ENCODE data around the gene PAFAH2. TPM values are rescaled to one million over a fixed set of nuclear protein-coding genes. Genes with fewer than 3 reads are reported as not detected.

Gene PAFAH2
- total RNA-seq, 1 experiment from 2014 or later, result 7.9 TPM

DNA sequence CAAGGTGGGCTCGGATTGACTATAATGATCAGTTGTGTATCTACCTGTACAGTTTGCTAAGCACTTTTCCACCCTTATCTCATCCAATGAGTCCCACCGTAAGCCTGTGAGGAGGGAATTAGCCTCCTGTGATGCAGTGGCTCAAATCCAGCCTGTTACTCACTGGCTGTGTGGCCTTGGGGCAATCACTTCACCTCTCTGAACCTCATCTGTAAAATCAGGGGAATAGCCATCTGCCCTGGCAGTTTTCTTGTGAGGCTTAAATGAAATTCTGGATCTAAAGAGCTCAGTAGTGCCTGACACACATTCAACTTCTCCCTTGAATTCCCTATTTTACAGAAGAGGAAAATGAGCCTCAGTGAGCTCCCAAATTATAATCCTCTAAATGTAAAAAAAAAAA, 16.3 kb upstream of the PAFAH2 start:
- H3K27me3 ChIP-seq (replicated peaks), result no peaks in the 10 kb centered on the region
- H3K36me3 ChIP-seq, result no peaks in the 10 kb centered on the region
- H3K9me3 ChIP-seq (replicated peaks), result no peaks in the 10 kb centered on the region
- no peaks in the 10 kb centered on the region for H3K4me1 ChIP-seq (replicated peaks)
- no peak overlapping the region for H3K27ac ChIP-seq
- DNase-seq (ENCODE audit: low read depth in 1 of 2, low spot score in 2 of 2), result no peak
- H3K4me3 ChIP-seq, result no peak overlapping the region

DNA sequence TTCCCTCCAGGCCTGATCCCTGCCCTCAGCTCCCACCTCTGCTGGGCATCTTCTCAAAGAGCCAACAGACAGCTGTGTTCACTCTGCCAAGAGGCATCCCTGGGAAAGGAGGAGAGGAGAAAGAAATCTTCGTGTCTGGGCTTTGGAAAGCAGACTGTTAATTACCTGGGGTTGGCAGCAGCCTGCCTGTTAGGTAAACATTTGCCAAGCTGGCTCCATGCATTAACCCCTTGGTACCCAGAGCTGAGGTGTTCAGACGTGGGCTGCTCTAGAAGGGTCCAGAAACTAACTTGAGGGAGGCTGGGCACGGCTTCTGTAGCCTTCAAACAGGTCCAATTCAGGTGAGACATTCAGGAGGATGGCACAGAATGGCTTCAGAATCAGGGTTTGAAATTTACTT, 15.0 kb upstream of the PAFAH2 start:
- Histone ChIP-seq H3K9me3 (replicated peaks) (no peaks in the 10 kb centered on the region), H3K4me1 (replicated peaks) (no peaks in the 10 kb centered on the region), H3K36me3 (no peaks in the 10 kb centered on the region), H3K27me3 (replicated peaks) (no peaks in the 10 kb centered on the region), H3K4me3 (no peak overlapping the region), H3K27ac (no peak overlapping the region)
- no peak for DNase-seq (ENCODE audit: low read depth in 1 of 2, low spot score in 2 of 2)

DNA sequence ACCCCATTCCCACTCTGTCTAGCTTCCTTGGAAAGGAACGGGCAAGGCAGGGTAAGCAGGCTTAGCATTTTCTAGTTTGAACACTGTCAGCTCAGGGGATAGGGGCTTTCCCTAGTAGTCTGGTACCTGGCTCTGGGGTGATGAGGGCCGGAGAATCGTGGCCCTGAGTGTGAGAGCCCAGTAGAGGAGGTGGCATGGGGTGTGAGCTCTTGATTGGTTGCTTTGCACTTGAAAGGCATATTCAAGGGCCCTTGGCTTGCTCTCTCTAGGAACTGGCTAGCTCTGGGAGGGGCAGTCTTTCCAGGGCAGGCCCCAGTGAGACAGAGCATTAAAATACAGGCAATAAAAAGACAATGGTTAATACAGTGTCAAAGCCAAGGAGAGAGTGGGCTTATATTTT, 13.0 kb upstream of the PAFAH2 start:
- Histone ChIP-seq H3K36me3 (no peaks in the 10 kb centered on the region), H3K9me3 (replicated peaks) (no peaks in the 10 kb centered on the region), H3K27ac (no peak overlapping the region), H3K4me3 (no peak overlapping the region), H3K27me3 (replicated peaks) (no peaks in the 10 kb centered on the region), H3K4me1 (replicated peaks) (no peaks in the 10 kb centered on the region)
- DNase-seq (ENCODE audit: low read depth in 1 of 2, low spot score in 2 of 2), result no peak

DNA sequence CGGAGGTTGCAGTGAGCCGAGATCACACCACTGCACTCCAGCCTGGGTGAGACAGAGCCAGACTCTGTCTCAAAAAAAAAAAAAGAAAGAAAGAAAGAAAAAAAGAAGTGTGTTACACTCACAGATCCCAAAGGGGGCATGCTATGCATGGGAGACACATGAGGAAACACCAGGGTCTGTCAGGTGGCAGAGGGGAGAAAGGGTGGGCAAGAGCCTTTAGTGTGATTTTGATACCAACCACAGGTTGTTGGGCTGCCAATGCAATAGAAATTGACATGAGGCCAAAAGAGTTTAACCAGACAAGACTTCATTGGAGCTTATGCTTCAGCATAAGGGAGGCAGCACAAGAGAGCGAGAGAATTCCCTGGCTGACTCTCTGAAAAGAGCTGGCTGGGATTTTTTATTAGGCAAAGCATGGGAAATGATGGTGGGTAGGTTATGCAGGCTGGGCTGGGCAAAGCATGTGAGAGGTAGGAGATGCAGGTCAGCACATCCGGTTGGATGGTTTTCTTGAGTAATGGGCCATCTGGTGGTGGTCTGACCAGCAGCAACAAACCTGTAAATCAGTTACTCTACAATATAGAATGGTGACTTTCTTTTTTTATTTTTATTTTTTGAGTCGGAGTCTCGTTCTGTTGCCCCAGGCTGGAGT, 12.1 kb upstream of the PAFAH2 start:
- Histone ChIP-seq H3K27me3 (replicated peaks) (no peaks in the 10 kb centered on the region), H3K4me3 (no peak overlapping the region), H3K9me3 (replicated peaks) (no peaks in the 10 kb centered on the region), H3K4me1 (replicated peaks) (no peaks in the 10 kb centered on the region), H3K27ac (no peak overlapping the region), H3K36me3 (no peaks in the 10 kb centered on the region)
- DNase-seq (ENCODE audit: low read depth in 1 of 2, low spot score in 2 of 2), result no peak

DNA sequence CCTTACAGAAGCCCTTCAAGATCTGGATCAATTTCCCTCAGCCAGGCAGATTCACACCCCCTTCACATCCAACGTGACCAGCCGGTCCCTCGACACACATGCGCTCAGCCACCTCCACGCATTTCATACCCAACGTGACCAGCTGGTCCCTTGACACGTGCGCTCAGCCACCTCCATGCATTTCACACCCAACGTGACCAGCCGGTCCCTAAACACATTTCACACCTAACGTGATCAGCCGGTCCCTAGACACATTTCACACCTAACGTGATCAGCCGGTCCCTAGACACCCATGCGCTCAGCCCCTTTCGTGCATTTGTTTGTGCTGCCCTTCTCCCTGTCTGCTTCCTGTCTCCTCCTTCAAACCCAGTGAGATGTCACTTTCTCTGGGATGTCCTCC, 8.8 kb upstream of the PAFAH2 start:
- no peak for DNase-seq (ENCODE audit: low read depth in 1 of 2, low spot score in 2 of 2)
- H3K4me3 ChIP-seq, result no peak overlapping the region

DNA sequence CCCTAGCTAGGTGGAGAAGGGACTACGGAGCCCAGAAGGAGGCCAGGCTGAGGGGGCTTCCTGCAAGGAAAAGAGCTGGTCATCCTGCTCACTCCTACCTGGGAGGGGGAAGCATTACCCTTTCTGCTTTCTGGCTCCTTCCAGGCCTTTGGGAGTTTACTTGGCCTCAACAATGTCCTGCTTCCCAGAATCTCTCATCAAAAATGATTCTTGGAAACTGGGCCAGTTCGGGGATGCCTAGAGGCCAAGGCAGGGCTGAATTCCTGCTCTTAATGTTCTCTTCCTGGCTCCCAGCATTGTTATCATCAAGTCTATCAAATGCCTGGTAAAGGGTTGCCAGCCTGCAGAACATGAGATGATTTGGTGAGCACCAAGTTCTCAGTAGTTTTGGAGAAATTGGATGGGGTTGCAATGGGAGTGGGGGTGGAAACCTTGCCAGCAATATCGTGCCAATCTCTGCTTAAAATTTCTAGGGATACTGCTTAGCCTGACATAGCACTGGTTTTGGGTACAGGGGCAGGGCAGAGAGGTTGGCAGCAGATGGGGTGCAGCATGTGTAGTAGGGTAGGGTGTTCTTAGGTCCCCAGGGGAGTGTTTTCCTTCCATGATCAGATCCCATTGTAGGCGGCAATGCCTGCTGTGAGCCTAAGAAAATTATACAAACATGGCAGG, 7.7 kb upstream of the PAFAH2 start:
- Histone ChIP-seq H3K4me1 (replicated peaks) (no peaks in the 10 kb centered on the region), H3K4me3 (no peak overlapping the region), H3K27ac (no peak overlapping the region), H3K36me3 (no peaks in the 10 kb centered on the region), H3K27me3 (replicated peaks) (no peaks in the 10 kb centered on the region), H3K9me3 (replicated peaks) (no peaks in the 10 kb centered on the region)
- no peak for DNase-seq (ENCODE audit: low read depth in 1 of 2, low spot score in 2 of 2)

More for the DNA sequence above, 8.8 kb upstream of the PAFAH2 start:
- Histone ChIP-seq H3K4me1 (replicated peaks) (no peaks in the 10 kb centered on the region), H3K27me3 (replicated peaks) (no peaks in the 10 kb centered on the region), H3K9me3 (replicated peaks) (no peaks in the 10 kb centered on the region), H3K36me3 (no peaks in the 10 kb centered on the region), H3K27ac (no peak overlapping the region)

DNA sequence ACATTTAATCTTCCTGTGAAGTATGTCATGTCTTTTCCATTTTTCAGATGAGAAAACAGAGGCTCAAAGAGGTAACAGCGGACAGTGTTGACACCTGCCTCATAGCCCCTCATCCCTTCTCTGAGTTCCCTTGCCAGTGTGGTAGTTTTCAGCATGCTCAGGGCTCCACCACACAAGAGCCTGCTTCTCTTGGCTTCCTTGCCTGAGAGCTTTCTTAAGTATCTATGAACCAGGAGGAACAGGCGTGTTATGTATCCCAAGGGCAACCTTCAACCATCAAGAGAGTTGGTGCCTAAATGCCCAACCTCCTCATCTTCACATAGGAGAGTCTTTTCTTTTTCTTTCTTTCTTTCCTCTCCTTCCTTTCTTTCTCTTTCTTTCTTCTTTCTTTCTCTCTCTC, 5.9 kb upstream of the PAFAH2 start:
- Histone ChIP-seq H3K27ac (no peak overlapping the region), H3K9me3 (replicated peaks) (no peaks in the 10 kb centered on the region), H3K27me3 (replicated peaks) (no peaks in the 10 kb centered on the region), H3K36me3 (no peaks in the 10 kb centered on the region), H3K4me3 (no peak overlapping the region), H3K4me1 (replicated peaks) (no peaks in the 10 kb centered on the region; the same call in 1 of the 2 replicates)
- DNase-seq (ENCODE audit: low read depth in 1 of 2, low spot score in 2 of 2), result no peak

DNA sequence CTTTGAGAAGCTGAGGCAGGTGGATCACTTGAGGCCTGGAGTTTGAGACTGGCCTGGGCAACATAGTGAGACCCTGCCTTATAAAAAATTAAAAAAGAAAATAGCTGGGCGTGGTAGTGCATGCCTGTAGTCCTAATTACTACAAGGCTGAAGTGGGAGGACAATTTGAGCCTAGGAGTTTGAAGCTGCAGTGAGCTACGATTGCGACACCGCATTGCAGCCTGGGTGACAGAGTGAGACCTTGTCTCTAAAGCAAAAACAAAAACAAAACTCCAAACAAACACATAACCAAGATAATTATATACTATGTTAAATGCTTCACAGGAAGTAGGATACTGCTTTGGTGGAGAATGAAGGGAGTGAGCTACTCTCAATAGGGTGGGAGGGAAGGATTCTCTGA, 5.4 kb upstream of the PAFAH2 start:
- Histone ChIP-seq H3K9me3 (replicated peaks) (no peaks in the 10 kb centered on the region), H3K27ac (no peak overlapping the region), H3K27me3 (replicated peaks) (no peaks in the 10 kb centered on the region), H3K4me1 (replicated peaks) (peaks cover 4% of the 10 kb centered on the region), H3K4me3 (no peak overlapping the region), H3K36me3 (no peaks in the 10 kb centered on the region)
- no peak for DNase-seq (ENCODE audit: low read depth in 1 of 2, low spot score in 2 of 2)

DNA sequence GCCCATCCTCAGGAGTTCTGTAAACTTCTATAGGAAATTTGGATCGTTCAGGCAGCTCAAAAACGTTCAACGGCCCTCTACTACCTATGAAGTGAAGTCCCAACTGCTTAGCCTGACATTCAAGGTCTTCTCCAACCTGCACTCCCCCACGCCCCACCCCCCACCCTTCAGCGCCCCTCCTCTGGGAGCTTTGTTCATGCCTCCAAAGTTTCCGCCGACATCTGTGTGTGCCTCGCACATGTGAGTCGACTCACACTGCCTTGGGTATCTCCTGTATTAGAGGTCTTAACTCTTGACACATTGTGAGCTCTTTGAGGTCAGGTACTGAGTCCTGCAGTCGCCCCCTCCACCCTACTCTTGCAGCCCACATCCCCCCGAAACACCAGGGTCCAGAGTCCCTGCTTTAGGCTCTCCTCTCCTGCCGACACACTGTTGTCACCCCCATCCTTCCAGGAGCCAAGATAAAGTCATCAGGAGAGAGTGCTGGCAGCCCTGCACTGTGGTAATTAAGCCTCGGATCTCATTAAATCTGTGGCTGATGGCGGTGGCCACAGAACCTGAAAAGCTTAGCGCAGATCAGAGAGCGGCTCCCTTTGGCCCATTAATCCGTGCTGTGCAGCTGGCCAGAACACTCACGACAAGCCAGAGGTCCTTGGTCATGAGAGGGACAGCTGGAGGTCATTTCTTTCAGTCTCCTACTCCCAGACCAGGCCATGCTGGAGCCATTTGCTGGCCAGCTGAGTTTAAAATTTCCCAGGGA, 1.4 kb upstream of the PAFAH2 start:
- Histone ChIP-seq H3K9me3 (replicated peaks) (no peaks in the 10 kb centered on the region), H3K36me3 (no peaks in the 10 kb centered on the region), H3K27me3 (replicated peaks) (no peaks in the 10 kb centered on the region), H3K27ac (no peak overlapping the region), H3K4me1 (replicated peaks) (peaks cover 13% of the 10 kb centered on the region), H3K4me3 (no peak overlapping the region)
- no peak for DNase-seq (ENCODE audit: low read depth in 1 of 2, low spot score in 2 of 2)

DNA sequence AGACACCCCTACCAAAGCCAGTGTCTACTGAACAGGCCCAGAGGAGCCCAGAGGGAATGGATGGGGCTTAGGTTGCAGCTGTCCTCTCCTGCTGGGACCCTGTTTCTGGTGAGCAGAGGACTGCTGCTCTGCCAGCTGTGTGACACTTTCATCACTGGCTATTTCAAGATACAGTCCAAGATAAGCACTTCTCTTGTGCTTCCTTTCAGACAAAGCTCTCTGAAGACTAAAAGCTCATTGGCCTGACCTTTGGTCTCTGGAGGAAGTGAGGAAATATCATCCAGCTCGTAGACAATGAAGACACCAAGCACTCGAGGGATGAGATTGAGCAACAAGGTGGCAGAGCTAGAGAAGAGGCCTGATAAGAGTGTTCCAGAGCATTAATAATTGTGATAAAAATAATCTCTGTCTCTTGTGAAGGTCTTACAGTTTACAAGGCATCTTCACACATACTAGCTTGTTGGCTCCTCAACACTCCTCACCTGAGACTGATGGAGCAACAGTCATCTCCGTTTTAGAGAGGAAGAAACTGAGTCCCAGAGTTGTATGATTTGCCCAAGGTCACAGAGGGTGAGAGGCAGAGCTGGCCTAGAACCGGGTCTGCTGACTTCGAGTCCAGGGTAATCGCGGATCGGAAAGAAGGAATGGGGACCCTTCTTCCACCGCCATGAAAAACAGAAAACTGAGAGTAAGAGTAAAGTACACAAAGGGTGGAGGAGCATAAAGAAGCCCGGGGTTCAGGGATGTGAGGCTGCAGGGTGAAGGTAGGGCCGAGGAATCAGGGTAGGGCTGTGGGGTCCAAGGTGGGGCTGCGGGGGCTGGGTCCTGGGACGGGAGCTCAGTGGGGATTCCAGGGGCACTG, 666 bp downstream of the PAFAH2 start:
- peaks cover 13% of the 10 kb centered on the region for H3K4me1 ChIP-seq (replicated peaks)
- no peaks in the 10 kb centered on the region for H3K9me3 ChIP-seq (replicated peaks)
- peak overlapping the region; percentile 47 for H3K4me3 ChIP-seq
- peak overlapping the region; percentile 6; the same call in 1 of the 2 replicates for H3K27ac ChIP-seq
- peak in 1 of 2 experiments; percentile 12 for DNase-seq (ENCODE audit: low read depth in 1 of 2, low spot score in 2 of 2)
- no peaks in the 10 kb centered on the region; the same call in 1 of the 2 replicates for H3K36me3 ChIP-seq
- H3K27me3 ChIP-seq (replicated peaks), result no peaks in the 10 kb centered on the region

DNA sequence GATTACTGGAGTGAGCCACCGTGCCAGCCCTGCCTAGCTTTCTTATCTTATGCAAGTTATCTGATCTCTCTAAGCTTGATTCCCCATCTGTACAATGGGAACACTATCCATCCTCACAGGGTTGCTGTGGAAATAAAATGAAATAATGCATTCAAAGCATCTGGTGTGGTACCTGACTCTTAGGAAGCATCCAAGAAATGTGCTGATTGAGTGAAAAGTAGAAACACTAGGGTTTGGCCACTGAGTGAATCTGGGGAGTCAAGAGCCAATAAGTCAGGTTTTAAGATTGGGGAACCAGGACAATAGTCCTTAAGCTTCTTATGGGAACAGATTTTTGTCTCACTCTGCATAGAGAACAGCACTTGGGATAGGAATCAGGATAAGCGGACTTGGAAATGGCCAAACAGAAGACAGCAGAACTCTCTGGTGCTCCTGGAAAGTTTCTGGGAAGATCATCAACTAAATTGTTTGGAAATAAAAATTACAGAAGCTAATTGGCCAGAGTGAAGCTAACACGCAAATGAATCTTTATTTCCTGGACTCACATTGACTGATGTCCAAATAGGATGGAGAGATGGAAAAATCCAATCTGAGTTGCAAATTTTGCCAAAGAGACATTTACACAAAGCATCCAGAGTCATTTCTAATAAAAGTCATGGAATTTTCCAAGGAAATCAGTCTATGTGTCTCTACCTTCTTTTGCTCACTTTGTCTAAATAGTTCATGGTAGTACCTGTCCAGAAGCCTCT, 3.3 kb downstream of the PAFAH2 start:
- H3K27ac ChIP-seq, result no peak overlapping the region
- no peaks in the 10 kb centered on the region; the same call in 1 of the 2 replicates for H3K36me3 ChIP-seq
- H3K4me3 ChIP-seq, result no peak overlapping the region
- peaks cover 13% of the 10 kb centered on the region for H3K4me1 ChIP-seq (replicated peaks)
- H3K27me3 ChIP-seq (replicated peaks), result no peaks in the 10 kb centered on the region
- no peaks in the 10 kb centered on the region for H3K9me3 ChIP-seq (replicated peaks)
- DNase-seq (ENCODE audit: low read depth in 1 of 2, low spot score in 2 of 2), result no peak

DNA sequence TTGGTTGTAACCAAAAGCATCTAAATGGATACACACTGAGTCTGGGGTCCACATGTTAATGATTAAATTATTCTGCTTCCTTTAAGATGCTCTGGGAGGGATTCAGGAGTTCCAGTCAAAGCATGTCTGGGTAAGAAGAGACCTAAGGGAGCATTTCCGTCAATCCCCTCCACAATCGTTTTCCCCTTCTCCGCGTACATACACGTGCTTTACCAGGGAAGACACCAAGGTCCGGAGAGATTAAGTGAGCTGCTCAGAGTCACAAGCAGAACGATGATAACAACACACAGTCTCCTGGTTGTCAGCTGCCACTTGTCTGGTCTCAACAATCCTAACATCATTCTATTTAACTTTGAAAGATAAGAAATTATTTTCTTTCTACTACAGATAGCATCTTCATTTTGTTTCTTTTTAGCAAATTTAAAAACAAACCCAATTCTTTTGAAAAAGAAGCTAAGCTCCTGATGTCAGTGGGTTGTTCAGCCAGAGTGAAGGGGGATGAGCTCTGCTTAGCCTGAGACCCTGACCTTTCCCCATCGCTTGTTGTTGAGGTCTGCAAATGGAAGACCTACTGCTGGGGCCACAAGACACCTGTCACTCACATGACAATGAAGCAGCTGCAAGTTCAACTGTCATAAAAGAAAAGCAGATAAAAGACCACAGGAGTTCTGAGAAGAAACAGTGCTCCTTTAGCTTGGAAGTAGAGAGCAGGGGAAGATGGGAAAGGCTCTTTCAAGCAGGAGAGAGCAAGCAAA, 4.5 kb downstream of the PAFAH2 start:
- H3K27ac ChIP-seq, result no peak overlapping the region
- no peak for DNase-seq (ENCODE audit: low read depth in 1 of 2, low spot score in 2 of 2)
- no peaks in the 10 kb centered on the region for H3K9me3 ChIP-seq (replicated peaks)
- no peaks in the 10 kb centered on the region; the same call in 1 of the 2 replicates for H3K36me3 ChIP-seq
- H3K4me1 ChIP-seq (replicated peaks), result peaks cover 10% of the 10 kb centered on the region
- H3K4me3 ChIP-seq, result no peak overlapping the region
- H3K27me3 ChIP-seq (replicated peaks), result no peaks in the 10 kb centered on the region
